Activated CD4-positive, alpha-beta memory T cell treated with anti-CD3 and anti-CD28 coated beads, Interleukin-2, amount 10 ng/mL, durations not matched to agents 7 days and 5 days (primary cell): ENCODE measurements around the gene HSD17B7. TPM values are rescaled to one million over a fixed set of nuclear protein-coding genes. Genes with fewer than 3 reads are reported as not detected.
"Not testable (repeated sequence)": the region's sequence is repeated elsewhere in the genome, so short reads cannot be mapped to it uniquely, and the experiment has no call there.

Source experiments
- CTCF ChIA-PET: fragments of 350-600 bp; sonication (Branson Sonifier 250); formaldehyde crosslinking; loops from one replicate; lab custom pipeline; 2021; ENCODE audit warnings: antibody characterized with exemption, inconsistent platforms; lab: Charles Lee
- POLR2A ChIA-PET: fragments of 350-600 bp; sonication (Branson Sonifier 250); formaldehyde crosslinking; loops from one replicate; lab custom pipeline; 2021; ENCODE audit warnings: antibody characterized with exemption; lab: Charles Lee
- DNase-seq: peaks from one replicate; pipeline ENCODE4 v3.0.0-alpha.2; 2020
- H3K27ac Mint-ChIP-seq: one replicate; pipeline ENCODE4 v1.8.0; 2021; ENCODE audit warnings: mild to moderate bottlenecking, mixed read lengths
- H3K27me3 Mint-ChIP-seq: one replicate; pipeline ENCODE4 v1.8.0; 2021; ENCODE audit warnings: mixed read lengths
- H3K36me3 Mint-ChIP-seq: one replicate; pipeline ENCODE4 v1.8.0; 2021; ENCODE audit warnings: low read depth, mixed read lengths
- H3K4me1 Mint-ChIP-seq: one replicate; pipeline ENCODE4 v1.8.0; 2021; ENCODE audit warnings: mixed read lengths
- H3K4me3 Mint-ChIP-seq: one replicate; pipeline ENCODE4 v1.8.0; 2021; ENCODE audit warnings: mild to moderate bottlenecking, mixed read lengths
- H3K9me3 Mint-ChIP-seq: one replicate; pipeline ENCODE4 v1.8.0; 2021; ENCODE audit warnings: mixed read lengths
- total RNA-seq, 2 experiments: library from RNA; stranded (reverse); gene quantifications; one replicate each; pipeline ENCODE4 v1.2.3, GENCODE V29; 2021

HSD17B7 gene, protein sequence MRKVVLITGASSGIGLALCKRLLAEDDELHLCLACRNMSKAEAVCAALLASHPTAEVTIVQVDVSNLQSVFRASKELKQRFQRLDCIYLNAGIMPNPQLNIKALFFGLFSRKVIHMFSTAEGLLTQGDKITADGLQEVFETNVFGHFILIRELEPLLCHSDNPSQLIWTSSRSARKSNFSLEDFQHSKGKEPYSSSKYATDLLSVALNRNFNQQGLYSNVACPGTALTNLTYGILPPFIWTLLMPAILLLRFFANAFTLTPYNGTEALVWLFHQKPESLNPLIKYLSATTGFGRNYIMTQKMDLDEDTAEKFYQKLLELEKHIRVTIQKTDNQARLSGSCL
- 10 to 100 TPM; 33.0 to 39.4 TPM for total RNA-seq

- POLR2A ChIA-PET: not testable (repeated sequence)
- H3K36me3 Mint-ChIP-seq: peaks cover 10% of the 10 kb centered on the region
These were observed at the start of gene HSD17B7 for GRCh38 chr1:162790303-162790984. HSD17B7 (plus strand) TSS chr1:162790702; CDS start chr1:162790801, 99 bp downstream.

DNA sequence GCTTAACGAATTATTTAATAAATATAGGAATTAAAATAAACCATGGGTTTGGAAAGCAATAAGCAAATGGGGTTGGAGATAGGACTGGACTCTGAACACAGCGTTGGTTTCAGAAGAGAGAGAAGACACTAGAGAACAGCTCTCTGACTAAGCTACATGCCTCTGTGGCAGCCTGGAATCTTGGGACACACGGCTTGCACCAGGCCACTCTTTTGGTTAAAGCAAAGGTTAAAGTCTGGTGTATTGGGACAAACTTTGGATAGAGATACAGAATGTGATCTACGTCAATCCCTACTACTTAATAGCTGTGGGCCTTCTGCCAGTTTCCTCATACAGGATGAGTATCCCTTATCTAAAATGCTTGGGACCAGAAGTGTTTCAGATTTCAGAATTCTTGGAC lies 49.7 kb upstream of the HSD17B7 start:
- ChIA-PET CTCF (no interaction called here), POLR2A (no interaction called here)
- Mint-ChIP-seq H3K27me3 (no peaks in the 10 kb centered on the region), H3K36me3 (no peaks in the 10 kb centered on the region), H3K4me3 (no peak overlapping the region), H3K4me1 (no peaks in the 10 kb centered on the region), H3K27ac (no peak overlapping the region), H3K9me3 (no peaks in the 10 kb centered on the region)
- no peak for DNase-seq

More at GRCh38 chr1:162790303-162790984, at the start of gene HSD17B7:
- H3K9me3 Mint-ChIP-seq, H3K27me3 Mint-ChIP-seq, CTCF ChIA-PET: not testable (repeated sequence)
- peak; percentile 79 for DNase-seq
- peak within 1 kb of the TSS; percentile 91 for H3K27ac Mint-ChIP-seq
- peaks cover 15% of the 10 kb centered on the region for H3K4me1 Mint-ChIP-seq
- peak within 1 kb of the TSS; percentile 86 for H3K4me3 Mint-ChIP-seq

DNA sequence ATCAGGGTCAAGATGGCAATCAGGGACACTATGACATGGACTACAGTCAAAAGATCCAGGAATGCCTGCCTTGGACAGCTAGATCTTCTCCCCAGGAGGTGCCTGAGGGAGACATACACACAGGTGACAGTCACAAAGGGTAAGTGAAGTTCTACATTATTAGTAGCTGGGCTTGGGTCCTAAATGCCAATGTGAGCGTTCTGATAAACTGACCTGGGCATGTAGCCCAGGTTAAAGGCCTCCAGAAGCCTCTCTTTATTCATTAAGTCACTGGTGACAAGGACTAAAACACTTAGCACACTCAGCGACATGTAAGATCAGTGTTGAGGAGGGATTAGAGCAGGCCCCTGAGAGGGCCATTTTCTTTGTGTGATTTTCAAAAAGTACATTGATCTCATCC lies 48.9 kb upstream of the HSD17B7 start:
- H3K27ac Mint-ChIP-seq: no peak overlapping the region
- H3K36me3 Mint-ChIP-seq: no peaks in the 10 kb centered on the region
- no peak for DNase-seq
- no peaks in the 10 kb centered on the region for H3K9me3 Mint-ChIP-seq
- no peaks in the 10 kb centered on the region for H3K4me1 Mint-ChIP-seq
- ChIA-PET POLR2A (no interaction called here), CTCF (no interaction called here)
- H3K27me3 Mint-ChIP-seq: no peaks in the 10 kb centered on the region
- H3K4me3 Mint-ChIP-seq: no peak overlapping the region

DNA sequence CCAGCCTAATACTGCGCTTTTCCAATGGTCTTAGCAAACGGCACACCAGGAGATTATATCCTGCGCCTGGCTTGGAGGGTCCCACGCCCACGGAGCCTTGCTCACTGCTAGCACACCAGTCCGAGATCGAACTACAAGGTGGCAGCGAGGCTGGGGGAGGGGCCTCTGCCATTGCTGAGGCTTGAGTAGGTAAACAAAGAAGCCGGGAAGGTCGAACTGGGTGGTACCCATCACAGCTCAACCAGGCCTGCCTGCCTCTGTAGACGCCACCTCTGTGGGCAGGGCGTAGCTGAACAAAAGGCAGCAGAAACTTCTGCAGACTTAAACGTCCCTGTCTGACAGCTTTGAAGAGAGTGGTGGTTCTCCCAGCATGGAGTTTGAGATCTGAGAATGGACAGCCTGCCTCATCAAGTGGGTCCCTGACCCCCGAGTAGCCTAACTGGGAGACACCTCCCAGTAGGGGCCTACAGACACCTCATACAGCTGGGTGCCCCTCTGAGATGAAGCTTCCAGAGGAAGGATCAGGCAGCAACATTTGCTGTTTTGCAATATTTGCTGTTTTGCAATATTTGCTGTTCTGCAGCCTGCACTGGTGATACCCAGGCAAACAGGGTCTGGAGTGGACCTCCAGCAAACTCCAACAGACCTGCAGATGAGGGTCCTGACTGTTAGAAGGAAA lies 44.1 kb upstream of the HSD17B7 start:
- H3K36me3 Mint-ChIP-seq, DNase-seq, H3K4me1 Mint-ChIP-seq, H3K4me3 Mint-ChIP-seq, H3K9me3 Mint-ChIP-seq, H3K27me3 Mint-ChIP-seq, POLR2A ChIA-PET, H3K27ac Mint-ChIP-seq, CTCF ChIA-PET: not testable (repeated sequence)

GRCh38 chr1:162753001-162753658 lies 37.4 kb upstream of the HSD17B7 start:
- Mint-ChIP-seq H3K36me3 (no peaks in the 10 kb centered on the region), H3K9me3 (no peaks in the 10 kb centered on the region), H3K27ac (no peak overlapping the region), H3K4me1 (no peaks in the 10 kb centered on the region), H3K27me3 (peaks cover 4% of the 10 kb centered on the region), H3K4me3 (no peak overlapping the region)
- CTCF ChIA-PET: no interaction called here
- POLR2A ChIA-PET: no interaction called here
- no peak for DNase-seq

DNA sequence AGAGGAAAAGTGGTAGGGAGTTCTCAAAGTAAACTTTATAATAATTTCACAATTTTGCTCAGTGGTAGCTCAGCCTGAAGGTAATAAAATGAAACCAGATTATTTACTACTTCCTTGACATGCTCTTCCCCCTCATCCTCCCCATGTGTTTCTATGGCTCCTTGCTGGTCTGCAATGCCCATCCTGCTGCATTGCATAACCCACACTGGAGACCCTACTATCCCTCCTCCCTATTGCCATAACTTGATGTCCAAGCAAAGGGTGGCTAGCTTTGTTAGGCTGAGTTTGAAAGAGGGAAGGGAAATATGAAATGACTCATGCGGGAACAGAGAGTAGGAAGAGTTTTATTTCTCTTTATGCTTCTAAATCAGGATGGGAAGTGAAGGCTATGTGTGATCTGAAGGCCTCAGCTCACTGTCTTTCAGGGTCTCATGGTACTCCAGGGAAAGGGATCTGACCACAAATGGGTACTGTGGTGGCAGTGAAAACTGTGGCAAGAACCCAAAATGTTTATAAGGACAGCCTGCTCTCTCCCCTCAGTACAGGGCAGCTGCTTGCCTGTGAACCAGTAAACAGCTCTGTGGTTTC lies 36.4 kb upstream of the HSD17B7 start:
- no peaks in the 10 kb centered on the region for H3K27me3 Mint-ChIP-seq
- no peaks in the 10 kb centered on the region for H3K36me3 Mint-ChIP-seq
- no peak overlapping the region for H3K27ac Mint-ChIP-seq
- no peak for DNase-seq
- CTCF ChIA-PET: no interaction called here
- no peak overlapping the region for H3K4me3 Mint-ChIP-seq
- H3K4me1 Mint-ChIP-seq: no peaks in the 10 kb centered on the region
- POLR2A ChIA-PET: no interaction called here
- H3K9me3 Mint-ChIP-seq: no peaks in the 10 kb centered on the region

GRCh38 chr1:162755306-162755705 lies 35.2 kb upstream of the HSD17B7 start:
- no peak for DNase-seq
- Mint-ChIP-seq H3K27me3 (no peaks in the 10 kb centered on the region), H3K27ac (no peak overlapping the region), H3K9me3 (no peaks in the 10 kb centered on the region), H3K36me3 (no peaks in the 10 kb centered on the region), H3K4me1 (no peaks in the 10 kb centered on the region), H3K4me3 (no peak overlapping the region)
- CTCF ChIA-PET: no interaction called here
- POLR2A ChIA-PET: no interaction called here

DNA sequence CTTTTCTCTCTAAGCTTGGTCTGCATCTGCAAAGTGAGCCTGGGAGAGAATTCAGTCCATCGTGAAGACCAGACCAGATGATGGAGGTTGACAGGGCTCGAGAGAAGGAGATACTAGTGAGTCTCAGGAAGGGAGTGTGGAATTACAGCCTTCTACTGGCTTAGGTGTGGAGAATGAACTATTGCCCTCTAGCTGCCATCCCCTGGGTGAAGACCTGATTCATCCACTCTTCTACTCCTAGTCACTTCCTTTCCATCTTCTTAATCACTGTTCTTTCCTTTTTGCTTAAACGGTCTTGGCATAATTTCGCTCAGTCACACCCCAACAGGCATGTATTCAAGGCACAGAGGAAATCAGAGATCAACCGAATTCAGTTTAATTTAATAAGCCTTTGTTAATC lies 34.0 kb upstream of the HSD17B7 start:
- H3K4me3 Mint-ChIP-seq: no peak overlapping the region
- ChIA-PET POLR2A (no interaction called here), CTCF (no interaction called here)
- DNase-seq: no peak
- H3K36me3 Mint-ChIP-seq: no peaks in the 10 kb centered on the region
- H3K9me3 Mint-ChIP-seq: no peaks in the 10 kb centered on the region
- H3K27me3 Mint-ChIP-seq: no peaks in the 10 kb centered on the region
- no peaks in the 10 kb centered on the region for H3K4me1 Mint-ChIP-seq
- H3K27ac Mint-ChIP-seq: no peak overlapping the region

DNA sequence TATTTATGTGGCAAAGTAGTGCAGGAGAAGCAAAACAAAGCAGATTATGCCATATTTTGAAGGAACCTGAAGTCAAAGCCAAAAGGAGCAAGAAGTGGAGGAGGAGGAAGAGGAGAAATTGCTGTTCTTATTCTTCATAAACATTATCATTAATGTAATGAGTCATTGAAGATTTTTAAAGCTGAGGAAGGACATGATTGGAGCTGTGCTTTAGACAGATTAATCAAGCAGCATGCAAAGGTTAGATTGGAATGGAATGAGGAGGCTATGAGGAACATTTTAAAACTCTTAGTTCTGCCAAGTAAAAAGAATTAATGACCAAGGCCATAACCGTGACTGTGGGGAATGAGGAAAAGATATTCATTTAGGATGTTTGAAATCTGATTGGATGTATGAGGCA lies 33.0 kb upstream of the HSD17B7 start:
- Mint-ChIP-seq H3K9me3 (no peaks in the 10 kb centered on the region), H3K4me3 (no peak overlapping the region), H3K27me3 (no peaks in the 10 kb centered on the region), H3K27ac (no peak overlapping the region), H3K4me1 (no peaks in the 10 kb centered on the region), H3K36me3 (no peaks in the 10 kb centered on the region)
- POLR2A ChIA-PET: no interaction called here
- CTCF ChIA-PET: no interaction called here
- no peak for DNase-seq

DNA sequence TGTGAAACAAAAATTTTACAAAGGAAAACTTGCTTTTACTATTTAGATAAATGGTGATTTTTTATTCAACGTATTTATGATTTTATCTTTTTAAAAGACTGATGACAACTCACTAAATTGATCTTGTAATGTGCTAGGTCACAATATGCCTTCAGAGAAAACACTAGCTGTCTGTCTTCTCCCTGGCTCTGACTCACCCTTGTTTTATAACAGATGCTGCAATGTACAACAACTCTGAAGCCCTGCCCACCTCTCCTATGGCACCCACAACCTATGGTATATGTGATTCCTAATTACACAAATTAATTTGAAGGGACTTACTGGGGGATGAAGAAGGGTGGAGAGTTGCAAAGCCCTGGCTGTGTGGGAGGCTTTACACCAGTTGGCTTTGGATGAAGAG lies 24.7 kb upstream of the HSD17B7 start:
- CTCF ChIA-PET: no interaction called here
- H3K9me3 Mint-ChIP-seq: no peaks in the 10 kb centered on the region

GRCh38 chr1:162772571-162773154 lies 17.8 kb upstream of the HSD17B7 start:
- DNase-seq: no peak
- Mint-ChIP-seq H3K27ac (no peak overlapping the region), H3K4me3 (no peak overlapping the region), H3K9me3 (no peaks in the 10 kb centered on the region), H3K4me1 (no peaks in the 10 kb centered on the region), H3K27me3 (peaks cover 4% of the 10 kb centered on the region), H3K36me3 (no peaks in the 10 kb centered on the region)
- ChIA-PET CTCF (no interaction called here), POLR2A (no interaction called here)

More for the DNA sequence above, 24.7 kb upstream of the HSD17B7 start:
- H3K4me3 Mint-ChIP-seq: no peak overlapping the region
- peaks cover 5% of the 10 kb centered on the region for H3K27me3 Mint-ChIP-seq
- DNase-seq: no peak
- no peak overlapping the region for H3K27ac Mint-ChIP-seq
- no peaks in the 10 kb centered on the region for H3K4me1 Mint-ChIP-seq
- POLR2A ChIA-PET: no interaction called here
- H3K36me3 Mint-ChIP-seq: no peaks in the 10 kb centered on the region

DNA sequence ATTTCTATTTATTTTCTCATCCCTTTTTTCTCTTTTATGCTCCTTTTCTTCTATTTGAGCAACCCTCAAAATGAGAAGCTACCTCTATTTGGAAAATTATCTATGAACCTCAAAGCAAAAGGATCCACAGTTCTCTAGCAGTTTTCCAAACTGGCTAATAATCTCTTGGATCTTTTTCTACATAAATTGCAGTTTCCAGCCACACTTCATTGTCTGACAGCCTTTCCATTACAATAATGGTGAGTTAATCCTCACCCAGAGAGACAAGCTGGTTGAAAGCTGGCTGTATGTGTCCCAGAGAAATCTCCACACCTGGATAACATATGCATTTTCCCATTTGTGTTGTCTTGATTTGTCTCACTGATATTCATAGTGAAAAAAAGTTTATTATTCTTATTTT lies 16.5 kb upstream of the HSD17B7 start:
- CTCF ChIA-PET: no interaction called here

More for the DNA sequence above, 16.5 kb upstream of the HSD17B7 start:
- DNase-seq: no peak
- Mint-ChIP-seq H3K4me1 (no peaks in the 10 kb centered on the region), H3K9me3 (no peaks in the 10 kb centered on the region), H3K27me3 (peaks cover 4% of the 10 kb centered on the region), H3K36me3 (no peaks in the 10 kb centered on the region), H3K27ac (no peak overlapping the region), H3K4me3 (no peak overlapping the region)
- POLR2A ChIA-PET: no interaction called here
